K562 (cell line): ENCODE measurements around the gene TMEM255A. TPM values are rescaled to one million over a fixed set of nuclear protein-coding genes. Genes with fewer than 3 reads are reported as not detected.

Experiments
- CEBPB ChIP-seq: fragments of 450-650 bp; IDR thresholded peaks from 2 replicates; pipeline ENCODE4 v1.6.1; 2016; ENCODE audit warnings: missing genetic modification characterization, missing compliant biosample characterization
- DDX20 ChIP-seq: fragments of 450-650 bp; IDR thresholded peaks from 2 replicates; pipeline ENCODE4 v1.6.1; 2016; ENCODE audit warnings: missing genetic modification characterization, low read depth, mild to moderate bottlenecking, missing compliant biosample characterization, moderate library complexity
- FOXJ2 ChIP-seq: fragments of 200-800 bp; sonication (Bioruptor generic); IDR thresholded peaks from 2 replicates; pipeline ENCODE4 v1.6.1; 2016; ENCODE audit warnings: missing genetic modification characterization, missing compliant biosample characterization
- HNRNPUL1 ChIP-seq: fragments of 200-400 bp; formaldehyde crosslinking; IDR thresholded peaks from 2 replicates; pipeline ENCODE4 v1.6.1; 2017; ENCODE audit warnings: low read length
- KDM4B ChIP-seq, 2 experiments: fragments of 450-650 bp in 1 of 2; sonication (generic) in 1 of 2; IDR thresholded peaks; 2 replicates each; pipeline ENCODE4 v1.6.1; 2016 to 2017; ENCODE audit warnings: borderline replicate concordance in 2 of 2, antibody characterized with exemption in 1 of 2, low read depth in 1 of 2, mild to moderate bottlenecking in 1 of 2
- KLF10 ChIP-seq: fragments of 250-450 bp; sonication (Bioruptor Pico); IDR thresholded peaks from 2 replicates; pipeline ENCODE4 v1.6.1; 2021; ENCODE audit warnings: matching md5 sums
- LCOR ChIP-seq: sonication (generic); formaldehyde crosslinking; IDR thresholded peaks from 2 replicates; pipeline ENCODE4 v1.8.0; 2022; ENCODE audit warnings: mild to moderate bottlenecking, missing genetic modification reagents
- MYBL2 ChIP-seq, 2 experiments: fragments of 450-650 bp in 1 of 2; sonication (generic) in 1 of 2; formaldehyde crosslinking in 1 of 2; IDR thresholded peaks; 2 replicates each; pipeline versions ENCODE4 v1.6.1 to v1.8.1; 2017 to 2022; ENCODE audit warnings: borderline replicate concordance in 1 of 2, inconsistent platforms in 1 of 2, low read depth in 1 of 2, mild to moderate bottlenecking in 1 of 2, missing genetic modification reagents in 1 of 2, moderate library complexity in 1 of 2
- NEUROD1 ChIP-seq: fragments of 150-350 bp; IDR thresholded peaks from 2 replicates; pipeline ENCODE4 v1.6.1; 2014; ENCODE audit warnings: borderline replicate concordance, low read length, low read depth; ENCODE audit not compliant: partially characterized antibody
- RNF2 ChIP-seq: sonication (generic); IDR thresholded peaks from 2 replicates; pipeline ENCODE4 v1.6.1; 2016
- SMAD4 ChIP-seq: fragments of 250-450 bp; sonication (Bioruptor Pico); conservative IDR thresholded peaks from 2 replicates; pipeline ENCODE4 v1.8.0; 2021; ENCODE audit warnings: inconsistent platforms, mild to moderate bottlenecking, moderate library complexity
- SREBF1 ChIP-seq: fragments of 150-350 bp; IDR thresholded peaks from 2 replicates; pipeline ENCODE4 v1.6.1; 2014; ENCODE audit warnings: antibody characterized with exemption, low read depth, low read length, borderline replicate concordance
- SRSF3 ChIP-seq: fragments of 200-400 bp; formaldehyde crosslinking; IDR thresholded peaks from 2 replicates; pipeline ENCODE4 v1.6.1; 2016; ENCODE audit warnings: mild to moderate bottlenecking, low read length, moderate library complexity; ENCODE audit not compliant: insufficient read depth
- THAP12 ChIP-seq: fragments of 250-450 bp; sonication (Bioruptor Pico); IDR thresholded peaks from 2 replicates; pipeline ENCODE4 v1.9.0; 2021; ENCODE audit warnings: mild to moderate bottlenecking, inconsistent platforms
- THRAP3 ChIP-seq: fragments of 450-650 bp; IDR thresholded peaks from 2 replicates; pipeline ENCODE4 v1.6.1; 2016; ENCODE audit warnings: mild to moderate bottlenecking, inconsistent platforms, borderline replicate concordance
- TRIM24 ChIP-seq, 2 experiments: fragments of 450-650 bp; IDR thresholded peaks; 2 replicates each; pipeline ENCODE4 v1.6.1; 2016
- XRCC3 ChIP-seq: fragments of 450-650 bp; IDR thresholded peaks from 2 replicates; pipeline ENCODE4 v1.6.1; 2017; ENCODE audit warnings: mild to moderate bottlenecking, moderate library complexity
- XRCC5 ChIP-seq: fragments of 200-400 bp; formaldehyde crosslinking; IDR thresholded peaks from 2 replicates; pipeline ENCODE4 v1.6.1; 2017; ENCODE audit warnings: low read depth, mild to moderate bottlenecking, low read length
- ZNF146 ChIP-seq: IDR thresholded peaks from one replicate; pipeline ENCODE4 v1.6.1; 2018; ENCODE audit warnings: missing compliant biosample characterization; ENCODE audit not compliant: unreplicated experiment
- ZNF217 ChIP-seq: sonication (generic); formaldehyde crosslinking; IDR thresholded peaks from 2 replicates; pipeline ENCODE4 v1.8.0; 2022; ENCODE audit warnings: mild to moderate bottlenecking, missing genetic modification reagents
- ZNF75A ChIP-seq: fragments of 450-650 bp; formaldehyde crosslinking; IDR thresholded peaks from 2 replicates; pipeline ENCODE4 v1.4.0; 2020; ENCODE audit warnings: mild to moderate bottlenecking
- polyA plus RNA-seq, 8 experiments: library from polyadenylated mRNA; depleted of rRNA in 4 of 8; stranded (reverse) in 5 of 8; unstranded in 3 of 8; fragments of >200 nt; fragmentation: Nextera tagmentation in 2 of 8; fragmentation: Illumina TruSeq in 1 of 8; extraction: Ambion mirVana in 2 of 8; extraction: Trizol in 1 of 8; gene quantifications; 2 replicates each; pipeline versions ENCODE4 v1.2.1 to v1.2.3, GENCODE V29; 2011 to 2014; ENCODE audit warnings: inconsistent platforms in 1 of 8, missing spikeins in 1 of 8
- total RNA-seq, 7 experiments: library from RNA; depleted of rRNA in 6 of 7; stranded (reverse); fragments of >200 nt in 6 of 7; fragmentation: Illumina TruSeq in 2 of 7; extraction: Trizol in 2 of 7; gene quantifications; 2 replicates each; pipeline versions ENCODE4 v1.2.1 to v1.2.3, GENCODE V29; 2011 to 2021; ENCODE audit warnings: low replicate concordance in 1 of 7
- TF ChIP-seq, protein P1 (sequence below), 2 experiments: fragments of 450-650 bp in 1 of 2; IDR thresholded peaks; 2 replicates each; pipeline ENCODE4 v1.6.1; 2011 to 2017; ENCODE audit warnings: low read depth in 2 of 2, antibody characterized with exemption in 1 of 2, borderline replicate concordance in 1 of 2, low read length in 1 of 2, mild to moderate bottlenecking in 1 of 2, mixed read lengths in 1 of 2; ENCODE audit not compliant: control insufficient read depth in 1 of 2

The TMEM255A gene
- total and polyA plus RNA-seq, 9 of the 15 experiments (the other 6 are each of a cell fraction or from before 2014, with no cell fraction given): 0.01 TPM; not detected in 8

GRCh38 chrX:120244735-120245498 lies 66.3 kb downstream of the TMEM255A start (continued):
- no peak for TF ChIP-seq CEBPB (tag)
- TF ChIP-seq SRSF3: no peak
- peak; percentile 100 for TF ChIP-seq FOXJ2 (tag)
- peak; percentile 60 for TF ChIP-seq MYBL2 (IDR thresholded peaks at IDR 0.05; ENCODE audit: low read depth)
- TF ChIP-seq MYBL2 (CRISPR knock-in tag; IDR thresholded peaks at IDR 0.05; ENCODE audit: borderline replicate concordance): no peak
- TF ChIP-seq RNF2: peak; percentile 71
- TF ChIP-seq LCOR (CRISPR knock-in tag): no peak; the same call in none of the 2 replicates
- TF ChIP-seq ZNF146 (CRISPR knock-in tag): no peak
- TF ChIP-seq THRAP3: no peak; the same call in 1 of the 2 replicates
- peak; percentile 76 for TF ChIP-seq NEUROD1
- TF ChIP-seq TRIM24 (IDR thresholded peaks at IDR 0.05): peak in 1 of 2 experiments; percentile 95; a peak in 2 of 4 replicates
- TF ChIP-seq HNRNPUL1: no peak
- TF ChIP-seq ZNF75A (CRISPR knock-in tag): no peak
- no peak for TF ChIP-seq DDX20 (tag)
- TF ChIP-seq THAP12 (CRISPR knock-in tag): 0 out of 2 replicates have a peak, but pooled peaks have one; percentile 22
- no peak for TF ChIP-seq KLF10
- TF ChIP-seq KDM4B (IDR thresholded peaks at IDR 0.05; ENCODE audit: borderline replicate concordance in 2 of 2, low read depth in 1 of 2): no peak
- peak; percentile 79; the same call in 1 of the 2 replicates for TF ChIP-seq XRCC5
- no peak for TF ChIP-seq SREBF1
- TF ChIP-seq, protein P1, sequence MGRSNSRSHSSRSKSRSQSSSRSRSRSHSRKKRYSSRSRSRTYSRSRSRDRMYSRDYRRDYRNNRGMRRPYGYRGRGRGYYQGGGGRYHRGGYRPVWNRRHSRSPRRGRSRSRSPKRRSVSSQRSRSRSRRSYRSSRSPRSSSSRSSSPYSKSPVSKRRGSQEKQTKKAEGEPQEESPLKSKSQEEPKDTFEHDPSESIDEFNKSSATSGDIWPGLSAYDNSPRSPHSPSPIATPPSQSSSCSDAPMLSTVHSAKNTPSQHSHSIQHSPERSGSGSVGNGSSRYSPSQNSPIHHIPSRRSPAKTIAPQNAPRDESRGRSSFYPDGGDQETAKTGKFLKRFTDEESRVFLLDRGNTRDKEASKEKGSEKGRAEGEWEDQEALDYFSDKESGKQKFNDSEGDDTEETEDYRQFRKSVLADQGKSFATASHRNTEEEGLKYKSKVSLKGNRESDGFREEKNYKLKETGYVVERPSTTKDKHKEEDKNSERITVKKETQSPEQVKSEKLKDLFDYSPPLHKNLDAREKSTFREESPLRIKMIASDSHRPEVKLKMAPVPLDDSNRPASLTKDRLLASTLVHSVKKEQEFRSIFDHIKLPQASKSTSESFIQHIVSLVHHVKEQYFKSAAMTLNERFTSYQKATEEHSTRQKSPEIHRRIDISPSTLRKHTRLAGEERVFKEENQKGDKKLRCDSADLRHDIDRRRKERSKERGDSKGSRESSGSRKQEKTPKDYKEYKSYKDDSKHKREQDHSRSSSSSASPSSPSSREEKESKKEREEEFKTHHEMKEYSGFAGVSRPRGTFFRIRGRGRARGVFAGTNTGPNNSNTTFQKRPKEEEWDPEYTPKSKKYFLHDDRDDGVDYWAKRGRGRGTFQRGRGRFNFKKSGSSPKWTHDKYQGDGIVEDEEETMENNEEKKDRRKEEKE (IDR thresholded peaks at IDR 0.05; ENCODE audit: borderline replicate concordance in 1 of 2, control insufficient read depth in 1 of 2, low read depth in 2 of 2, low read length in 1 of 2): peak in 1 of 2 experiments; percentile 83; a peak in 1 of 4 replicates
- TF ChIP-seq ZNF217 (CRISPR knock-in tag): no peak
- no peak for TF ChIP-seq XRCC3
- peak; percentile 83 for TF ChIP-seq SMAD4
